Mucosa of descending colon (tissue), 3 donors: ENCODE data around the gene FXR2. TPM values are rescaled to one million over a fixed set of nuclear protein-coding genes. Genes with fewer than 3 reads are reported as not detected.
A peak's percentile ranks its signal among the peaks of the same experiment; 100 is the strongest.

ENCODE experiments used
- ATAC-seq: fragments of 200-7000 bp; cut with Tn5 transposase; one replicate; pipeline ENCODE4 v1.9.1; 2020; ENCODE audit warnings: mild to moderate bottlenecking, moderate library complexity
- DNase-seq, 3 donors: peaks; one replicate each; pipeline ENCODE4 v3.0.0-alpha.2; 2020
- H3K36me3 ChIP-seq: fragments of 200-600 bp; one replicate; pipeline ENCODE4 v1.8.0; 2021; ENCODE audit warnings: low read depth, mild to moderate bottlenecking
- H3K4me1 ChIP-seq: fragments of 200-600 bp; one replicate; pipeline ENCODE4 v1.8.0; 2021; ENCODE audit warnings: low read depth, mild to moderate bottlenecking
- H3K4me3 ChIP-seq: fragments of 200-600 bp; one replicate; pipeline ENCODE4 v1.8.0; 2021; ENCODE audit warnings: mild to moderate bottlenecking
- H3K9me3 ChIP-seq: fragments of 200-600 bp; one replicate; pipeline ENCODE4 v1.8.0; 2021; ENCODE audit warnings: mild to moderate bottlenecking
- intact Hi-C, 2 donors: fragments of 100-400 bp; cut with DNase I in 1 of 2; cut with micrococcal nuclease in 1 of 2; formaldehyde crosslinking; loops; one replicate each; pipeline versions ENCODE4 v1.11.0 to v1.11.1; 2022; cut with DNase I, micrococcal nuclease
- total RNA-seq, 3 donors: library from RNA; stranded (reverse); fragmentation: NEBNext Ultra II Directional in 2 of 3; extraction: Animal tissue kit (Norgen Biotek cat#: 25700) in 2 of 3; gene quantifications; one replicate each; pipeline versions ENCODE4 v1.2.1 to v1.2.4, GENCODE V29; 2021 to 2023
- TF ChIP-seq, protein P1 (sequence below): fragments of 200-600 bp; IDR thresholded peaks from one replicate; pipeline ENCODE4 v1.8.0; 2022; ENCODE audit warnings: antibody characterized with exemption, mild to moderate bottlenecking
- donor health status: DM: no; HTN: no; CAD: no; lungs with moderate emphysema.
- donor health status: DM: no; HTN: no; CAD: no.
- donor health status: DM: no; HTN: yes; CAD: no.

FXR2 gene
- total RNA-seq, 3 donors from 2014 or later: 23.0 to 53.3 (median 28.1) TPM

DNA sequence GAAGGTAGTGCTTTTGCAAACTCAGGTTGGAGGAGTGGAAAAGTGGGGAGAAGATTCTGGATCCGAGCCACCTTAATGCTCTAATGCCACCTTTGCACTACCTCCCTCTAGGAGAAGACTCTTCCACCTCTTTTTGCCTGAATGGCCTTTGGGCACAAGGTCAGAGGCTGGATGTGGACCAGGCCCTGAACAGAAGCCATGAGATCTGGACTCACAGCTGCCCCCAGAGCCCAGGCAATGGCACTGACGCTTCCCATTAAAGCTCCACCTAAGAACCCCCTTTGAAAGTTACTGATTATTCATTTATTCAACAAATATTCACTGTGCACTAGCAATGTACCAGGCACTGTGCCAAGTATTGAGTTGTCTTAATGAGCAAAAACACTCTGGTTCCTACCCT is 18.4 kb upstream of the FXR2 start:
- DNase-seq (no peak), ATAC-seq (no peak)
- Histone ChIP-seq H3K36me3 (no peaks in the 10 kb centered on the region), H3K4me3 (no peak overlapping the region), H3K9me3 (no peaks in the 10 kb centered on the region), H3K4me1 (peaks cover 3% of the 10 kb centered on the region)
- intact Hi-C loops: loop anchor here in 1 of 2 donors (10.0 kb wide), 1 partner anchor 52 kb away; the partner anchor contains the start of genes TP53 and WRAP53
- TF ChIP-seq, protein P1, sequence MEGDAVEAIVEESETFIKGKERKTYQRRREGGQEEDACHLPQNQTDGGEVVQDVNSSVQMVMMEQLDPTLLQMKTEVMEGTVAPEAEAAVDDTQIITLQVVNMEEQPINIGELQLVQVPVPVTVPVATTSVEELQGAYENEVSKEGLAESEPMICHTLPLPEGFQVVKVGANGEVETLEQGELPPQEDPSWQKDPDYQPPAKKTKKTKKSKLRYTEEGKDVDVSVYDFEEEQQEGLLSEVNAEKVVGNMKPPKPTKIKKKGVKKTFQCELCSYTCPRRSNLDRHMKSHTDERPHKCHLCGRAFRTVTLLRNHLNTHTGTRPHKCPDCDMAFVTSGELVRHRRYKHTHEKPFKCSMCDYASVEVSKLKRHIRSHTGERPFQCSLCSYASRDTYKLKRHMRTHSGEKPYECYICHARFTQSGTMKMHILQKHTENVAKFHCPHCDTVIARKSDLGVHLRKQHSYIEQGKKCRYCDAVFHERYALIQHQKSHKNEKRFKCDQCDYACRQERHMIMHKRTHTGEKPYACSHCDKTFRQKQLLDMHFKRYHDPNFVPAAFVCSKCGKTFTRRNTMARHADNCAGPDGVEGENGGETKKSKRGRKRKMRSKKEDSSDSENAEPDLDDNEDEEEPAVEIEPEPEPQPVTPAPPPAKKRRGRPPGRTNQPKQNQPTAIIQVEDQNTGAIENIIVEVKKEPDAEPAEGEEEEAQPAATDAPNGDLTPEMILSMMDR: no peak

DNA sequence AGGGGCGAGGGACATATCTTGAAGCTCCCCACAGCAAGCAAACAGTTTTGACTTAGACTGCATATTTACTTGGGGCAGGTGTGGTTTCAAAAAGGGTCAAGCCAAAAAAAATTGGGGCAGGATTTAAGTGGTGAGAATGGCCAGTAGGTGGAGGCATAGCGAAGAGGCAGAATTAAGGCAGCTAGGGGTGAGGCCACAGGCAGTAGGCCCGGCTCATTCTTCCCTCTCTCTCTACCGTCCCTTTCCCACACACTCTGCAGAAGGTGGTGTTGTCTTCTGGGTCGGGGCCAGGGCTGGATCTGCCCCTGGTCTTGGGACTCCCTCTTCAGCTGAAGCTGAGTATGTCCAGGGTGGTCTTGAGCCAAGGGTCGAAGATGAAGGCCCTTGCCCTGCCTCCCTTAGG is 17.8 kb upstream of the FXR2 start:
- no peaks in the 10 kb centered on the region for H3K36me3 ChIP-seq
- no peaks in the 10 kb centered on the region for H3K9me3 ChIP-seq
- TF ChIP-seq, protein P1: peak; percentile 16
- intact Hi-C loops: loop anchor here in 1 of 2 donors (10.0 kb wide), 1 partner anchor 52 kb away; the partner anchor contains the start of genes TP53 and WRAP53
- no peak overlapping the region for H3K4me3 ChIP-seq
- peak; percentile 52 for ATAC-seq
- peak in 1 of 3 donors; percentile 52 for DNase-seq
- H3K4me1 ChIP-seq: peaks cover 3% of the 10 kb centered on the region

DNA sequence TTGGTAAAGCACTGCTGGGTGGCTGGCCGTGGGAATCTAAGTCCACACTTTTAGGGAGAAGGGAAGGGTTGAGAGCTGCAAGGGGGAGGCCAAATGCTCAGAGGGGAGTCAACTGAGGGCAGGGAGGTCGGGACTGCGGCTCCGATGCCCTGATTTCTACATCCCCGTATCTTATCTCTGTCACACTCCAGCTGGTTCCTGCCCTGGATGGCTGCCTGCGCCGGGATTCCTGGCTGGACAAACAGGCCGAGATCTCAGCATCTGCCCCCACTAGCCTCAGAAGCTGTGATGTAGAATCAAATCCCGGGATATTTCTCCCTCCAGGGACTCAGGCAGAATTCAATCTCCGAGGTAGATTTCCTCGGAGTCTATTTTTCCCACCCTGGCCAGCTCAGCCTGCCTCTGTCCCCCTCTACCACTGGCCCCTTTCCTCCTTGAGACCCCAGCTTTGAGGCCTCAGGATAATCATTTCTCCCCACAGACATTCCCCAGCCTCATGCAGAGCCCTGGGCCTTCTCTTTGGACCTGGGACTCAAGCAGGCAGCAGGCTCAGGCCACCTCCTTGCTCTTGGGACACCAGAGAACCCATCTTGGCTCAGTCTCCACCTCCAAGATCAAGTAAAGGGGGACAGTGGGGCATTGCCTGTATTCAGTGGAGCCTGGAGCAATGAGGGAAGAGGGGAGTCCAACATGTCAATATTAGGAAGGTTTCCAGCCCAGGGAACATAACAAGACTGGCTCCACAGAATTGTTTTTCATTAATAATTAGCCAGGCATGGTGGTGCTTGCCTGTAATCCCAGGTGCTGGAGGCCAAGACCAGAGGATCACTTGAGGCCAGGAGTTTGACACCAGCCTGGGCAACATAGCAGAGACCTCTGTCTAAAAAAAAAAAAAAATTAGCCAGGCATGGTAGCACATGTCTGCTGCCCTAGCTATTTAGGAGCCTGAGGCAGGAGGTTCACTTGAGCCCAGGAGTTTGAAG is 17.0 kb upstream of the FXR2 start:
- Histone ChIP-seq H3K9me3 (no peaks in the 10 kb centered on the region), H3K4me3 (no peak overlapping the region), H3K36me3 (no peaks in the 10 kb centered on the region), H3K4me1 (peaks cover 6% of the 10 kb centered on the region)
- TF ChIP-seq, protein P1: no peak
- DNase-seq: no peak
- ATAC-seq: no peak
- intact Hi-C loops: loop anchor here in 1 of 2 donors (10.0 kb wide), 1 partner anchor 53 kb away; the partner anchor contains the start of genes TP53 and WRAP53

DNA sequence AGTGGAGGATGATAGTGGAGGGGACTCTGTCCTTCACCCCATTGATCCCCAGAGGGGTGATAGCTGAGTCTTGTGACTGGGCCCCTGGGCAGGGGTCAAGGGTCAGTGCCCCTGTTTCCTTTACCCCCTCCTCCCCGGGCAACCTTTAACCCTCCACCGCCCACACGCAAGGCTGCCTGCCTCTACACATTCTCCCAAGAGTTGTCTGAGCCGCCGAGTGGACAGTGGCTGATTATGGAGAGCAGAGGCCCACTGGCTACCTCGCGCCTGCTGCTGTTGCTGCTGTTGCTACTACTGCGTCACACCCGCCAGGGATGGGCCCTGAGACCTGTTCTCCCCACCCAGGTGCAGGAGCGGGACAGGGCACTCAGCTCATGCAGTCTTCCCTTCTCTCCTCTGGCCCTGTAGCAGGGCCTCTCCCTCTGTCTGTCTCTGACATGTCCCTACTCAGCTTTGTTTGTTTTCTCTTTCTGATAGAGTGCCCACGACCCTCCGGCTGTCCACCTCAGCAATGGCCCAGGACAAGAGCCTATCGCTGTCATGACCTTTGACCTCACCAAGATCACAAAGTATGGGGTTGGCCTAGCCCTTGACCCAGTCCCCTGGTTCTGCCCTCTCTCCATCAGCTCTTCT is 15.4 kb upstream of the FXR2 start, which contains the start of gene SHBG:
Gene SHBG (plus strand): TSS at position 197 of the 633 bp plus-strand sequence. CDS start 38 bp downstream, at position 235.
- intact Hi-C loops: loop anchor here in 1 of 2 donors (10.0 kb wide), 1 partner anchor 55 kb away; the partner anchor contains the start of genes TP53 and WRAP53
- H3K4me1 ChIP-seq: peaks cover 9% of the 10 kb centered on the region
- TF ChIP-seq, protein P1: no peak
- H3K36me3 ChIP-seq: no peaks in the 10 kb centered on the region
- ATAC-seq (no peak), DNase-seq (no peak)
- no peaks in the 10 kb centered on the region for H3K9me3 ChIP-seq
- no peak within 1 kb of the TSS for H3K4me3 ChIP-seq

DNA sequence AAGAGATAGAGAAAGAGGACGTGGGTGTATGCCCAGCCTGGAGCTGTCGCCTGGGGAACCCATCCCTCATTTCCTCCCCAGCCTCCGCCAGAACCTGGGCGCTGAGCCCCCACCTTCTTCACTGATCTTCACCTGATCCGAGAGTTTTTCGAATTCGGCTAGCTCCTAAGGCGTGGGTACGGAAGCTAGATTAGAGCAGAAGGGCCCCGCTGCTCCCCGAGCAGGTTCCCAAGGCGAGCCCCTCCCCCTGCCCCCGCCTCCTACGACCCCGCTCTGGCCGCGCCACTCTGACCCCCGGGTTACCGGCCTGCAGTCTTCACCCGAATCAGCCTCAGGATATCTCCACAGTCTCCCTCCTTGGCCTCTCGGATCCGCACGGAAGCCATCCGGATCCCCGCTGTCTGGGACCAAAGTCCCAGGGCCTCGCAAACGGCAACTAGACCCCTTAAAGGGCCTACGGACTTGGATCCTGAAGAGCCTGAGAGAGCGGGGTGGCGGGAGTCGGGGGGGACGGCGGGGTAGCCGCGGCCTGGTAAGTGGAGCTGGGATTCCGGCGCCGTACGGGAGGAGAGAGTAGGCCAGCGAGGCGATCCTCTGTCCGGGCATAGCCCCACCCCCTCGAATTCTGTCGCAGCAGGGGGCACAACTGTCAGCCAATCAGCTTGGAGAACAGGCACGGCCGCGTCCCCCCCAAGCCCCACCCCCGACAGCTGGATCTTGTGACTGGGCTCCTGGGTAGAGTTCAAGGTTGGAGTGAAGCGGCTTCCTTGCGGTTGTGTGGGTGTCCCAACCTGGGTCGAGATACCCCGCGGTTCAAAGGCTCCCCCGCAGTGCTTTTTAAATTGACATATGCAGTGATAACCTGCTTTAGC is 12.8 kb upstream of the FXR2 start, which contains the start of gene SAT2:
Gene SAT2 (minus strand): TSS at position 572 of the 872 bp plus-strand sequence. CDS start 186 bp downstream, at position 386.
- H3K4me3 ChIP-seq: peak within 1 kb of the TSS; percentile 56
- DNase-seq (peak; percentile 95 to 97 (median 96)), ATAC-seq (peak; percentile 99)
- no peaks in the 10 kb centered on the region for H3K36me3 ChIP-seq
- H3K4me1 ChIP-seq: peaks cover 9% of the 10 kb centered on the region
- TF ChIP-seq, protein P1: no peak
- H3K9me3 ChIP-seq: no peaks in the 10 kb centered on the region
- intact Hi-C loops: no loop called here
